WTC11 (cell line): Measurements from ENCODE around the gene ATP6V1C2. TPM values are rescaled to one million over a fixed set of nuclear protein-coding genes. Genes with fewer than 3 reads are reported as not detected.

ENCODE experiments used
- ATAC-seq: fragments of 200-7000 bp; cut with Tn5 transposase; 2 replicates; pipeline ENCODE4 v1.10.0; 2021; ENCODE audit warnings: mild to moderate bottlenecking, moderate library complexity
- CTCF ChIA-PET: fragments of 300-600 bp; sonication (Branson Sonifier 250); formaldehyde crosslinking; loops from one replicate; lab custom pipeline; 2021; ENCODE audit warnings: antibody characterized with exemption; lab: Charles Lee
- POLR2A ChIA-PET: fragments of 350-600 bp; sonication (Branson Sonifier 250); formaldehyde crosslinking; loops from one replicate; lab custom pipeline; 2021; ENCODE audit warnings: antibody characterized with exemption; lab: Charles Lee
- DNase-seq: peaks from one replicate; pipeline ENCODE4 v3.0.0; 2021; ENCODE audit warnings: low spot score
- H3K27ac Mint-ChIP-seq: 2 replicates; pipeline ENCODE4 v1.8.0; 2021; ENCODE audit warnings: mixed read lengths
- H3K27me3 Mint-ChIP-seq: 2 replicates; pipeline ENCODE4 v1.8.0; 2021; ENCODE audit warnings: low read depth, mild to moderate bottlenecking, moderate library complexity, mixed read lengths
- H3K36me3 Mint-ChIP-seq: 2 replicates; pipeline ENCODE4 v1.8.0; 2021; ENCODE audit warnings: mixed read lengths
- H3K4me1 Mint-ChIP-seq: 2 replicates; pipeline ENCODE4 v1.8.0; 2022; ENCODE audit warnings: mixed read lengths
- H3K4me3 Mint-ChIP-seq: 2 replicates; pipeline ENCODE4 v1.8.0; 2021; ENCODE audit warnings: mild to moderate bottlenecking, moderate library complexity, mixed read lengths
- H3K9me3 Mint-ChIP-seq: 2 replicates; pipeline ENCODE4 v1.8.0; 2021; ENCODE audit warnings: mixed read lengths
- E2F5 ChIP-seq: sonication (generic); formaldehyde crosslinking; IDR thresholded peaks from 2 replicates; pipeline ENCODE4 v1.8.1; 2022; ENCODE audit warnings: mild to moderate bottlenecking, moderate library complexity, missing genetic modification reagents
- EMX1 ChIP-seq: fragments of 250-450 bp; sonication (Bioruptor Pico); IDR thresholded peaks from 2 replicates; pipeline ENCODE4 v1.8.0; 2021; ENCODE audit warnings: mild to moderate bottlenecking
- ETV6 ChIP-seq: sonication (generic); formaldehyde crosslinking; IDR thresholded peaks from 2 replicates; pipeline ENCODE4 v1.8.1; 2022; ENCODE audit warnings: mild to moderate bottlenecking, missing genetic modification reagents
- GABPB1 ChIP-seq: sonication (generic); formaldehyde crosslinking; IDR thresholded peaks from 2 replicates; pipeline ENCODE4 v1.8.1; 2023; ENCODE audit warnings: mild to moderate bottlenecking, missing genetic modification reagents
- GRHL2 ChIP-seq: fragments of 250-450 bp; sonication (Bioruptor Pico); IDR thresholded peaks from 2 replicates; pipeline ENCODE4 v1.8.0; 2022; ENCODE audit warnings: mild to moderate bottlenecking, moderate library complexity; ENCODE audit not compliant: insufficient replicate concordance, severe bottlenecking
- JUN ChIP-seq: sonication (generic); formaldehyde crosslinking; IDR thresholded peaks from 2 replicates; pipeline ENCODE4 v1.8.0; 2023; ENCODE audit warnings: mild to moderate bottlenecking, missing genetic modification reagents
- KAT7 ChIP-seq: sonication (generic); formaldehyde crosslinking; IDR thresholded peaks from 2 replicates; pipeline ENCODE4 v1.8.1; 2023; ENCODE audit warnings: missing genetic modification reagents, mild to moderate bottlenecking, borderline replicate concordance
- MXD4 ChIP-seq: fragments of 250-450 bp; sonication (Bioruptor Pico); IDR thresholded peaks from 2 replicates; pipeline ENCODE4 v1.8.0; 2021; ENCODE audit warnings: mild to moderate bottlenecking, moderate library complexity, borderline replicate concordance
- NFE2L1 ChIP-seq: sonication (generic); formaldehyde crosslinking; IDR thresholded peaks from 2 replicates; pipeline ENCODE4 v1.8.1; 2023; ENCODE audit warnings: missing genetic modification reagents
- NFYB ChIP-seq: sonication (generic); formaldehyde crosslinking; conservative IDR thresholded peaks from 2 replicates; pipeline ENCODE4 v1.8.0; 2022; ENCODE audit warnings: low read depth, missing genetic modification reagents
- NR2C2 ChIP-seq: sonication (generic); formaldehyde crosslinking; IDR thresholded peaks from 2 replicates; pipeline ENCODE4 v1.8.0; 2022; ENCODE audit warnings: mild to moderate bottlenecking, missing genetic modification reagents
- SMAD4 ChIP-seq: sonication (generic); formaldehyde crosslinking; IDR thresholded peaks from 2 replicates; pipeline ENCODE4 v1.8.0; 2022; ENCODE audit warnings: mild to moderate bottlenecking, missing genetic modification reagents
- TP53 ChIP-seq: sonication (generic); formaldehyde crosslinking; IDR thresholded peaks from 2 replicates; pipeline ENCODE4 v1.8.1; 2023; ENCODE audit warnings: mild to moderate bottlenecking, missing genetic modification reagents
- ZBTB21 ChIP-seq: sonication (generic); formaldehyde crosslinking; IDR thresholded peaks from 2 replicates; pipeline ENCODE4 v1.8.1; 2023; ENCODE audit warnings: mild to moderate bottlenecking, missing genetic modification reagents, borderline replicate concordance
- ZNF317 ChIP-seq: sonication (generic); formaldehyde crosslinking; IDR thresholded peaks from 2 replicates; pipeline ENCODE4 v1.8.1; 2023; ENCODE audit warnings: low read depth, mild to moderate bottlenecking, moderate library complexity, missing genetic modification reagents, borderline replicate concordance
- ZNF671 ChIP-seq: fragments of 250-450 bp; sonication (Bioruptor Pico); IDR thresholded peaks from 2 replicates; pipeline ENCODE4 v1.8.0; 2021; ENCODE audit warnings: mild to moderate bottlenecking
- total RNA-seq: library from RNA; stranded (reverse); gene quantifications from 3 replicates; pipeline ENCODE4 v1.2.3, GENCODE V29; 2021
- TF ChIP-seq, protein P1 (sequence below): sonication (generic); formaldehyde crosslinking; IDR thresholded peaks from 2 replicates; pipeline ENCODE4 v1.8.0; 2022; ENCODE audit warnings: mild to moderate bottlenecking, missing genetic modification reagents
- TF ChIP-seq, protein P2 (sequence below): sonication (generic); formaldehyde crosslinking; IDR thresholded peaks from 2 replicates; pipeline ENCODE4 v1.8.1; 2023; ENCODE audit warnings: mild to moderate bottlenecking, missing genetic modification reagents, moderate library complexity
- TF ChIP-seq, protein P3 (sequence below): sonication (generic); formaldehyde crosslinking; IDR thresholded peaks from 2 replicates; pipeline ENCODE4 v1.8.1; 2022; ENCODE audit warnings: mild to moderate bottlenecking, missing genetic modification reagents, moderate library complexity, borderline replicate concordance
- TF ChIP-seq, protein P4 (sequence below): sonication (generic); formaldehyde crosslinking; IDR thresholded peaks from 2 replicates; pipeline ENCODE4 v1.8.1; 2023; ENCODE audit warnings: mild to moderate bottlenecking, missing genetic modification reagents, borderline replicate concordance
- TF ChIP-seq, protein P5 (sequence below): fragments of 250-450 bp; sonication (Bioruptor Pico); IDR thresholded peaks from 2 replicates; pipeline ENCODE4 v1.9.0; 2021; ENCODE audit warnings: mild to moderate bottlenecking

Gene ATP6V1C2
- total RNA-seq, 1 experiment from 2014 or later, result 0.42 TPM

DNA sequence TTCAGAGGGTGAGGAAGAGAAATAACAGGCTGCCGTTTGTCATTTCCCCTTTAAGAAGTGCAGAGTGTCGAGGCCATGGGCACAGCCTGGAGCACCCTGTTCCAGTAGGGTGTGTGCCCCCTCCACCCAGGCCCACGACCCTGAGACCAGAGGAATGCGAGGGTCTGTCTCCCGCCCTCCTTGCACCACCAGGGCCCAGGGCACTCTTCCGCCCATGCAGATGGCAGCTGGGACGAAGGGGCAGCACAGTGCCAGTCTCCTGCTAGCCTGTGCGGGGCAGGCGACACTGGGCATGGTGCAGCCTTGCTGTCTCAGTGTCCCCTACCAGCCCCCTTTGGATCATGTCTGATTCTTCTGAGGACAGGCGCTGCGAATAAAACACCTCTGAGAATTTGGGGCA lies 106.9 kb downstream of the ATP6V1C2 start:
- Mint-ChIP-seq H3K27me3 (peaks cover 18% of the 10 kb centered on the region), H3K36me3 (no peaks in the 10 kb centered on the region)
- CTCF ChIA-PET, result interaction anchor here (1.2 to 8.3 kb wide), 4 partner anchors 11 to 303 kb away, joined by 3 to 231 read pairs (median 36); a partner anchor contains a TSS

DNA sequence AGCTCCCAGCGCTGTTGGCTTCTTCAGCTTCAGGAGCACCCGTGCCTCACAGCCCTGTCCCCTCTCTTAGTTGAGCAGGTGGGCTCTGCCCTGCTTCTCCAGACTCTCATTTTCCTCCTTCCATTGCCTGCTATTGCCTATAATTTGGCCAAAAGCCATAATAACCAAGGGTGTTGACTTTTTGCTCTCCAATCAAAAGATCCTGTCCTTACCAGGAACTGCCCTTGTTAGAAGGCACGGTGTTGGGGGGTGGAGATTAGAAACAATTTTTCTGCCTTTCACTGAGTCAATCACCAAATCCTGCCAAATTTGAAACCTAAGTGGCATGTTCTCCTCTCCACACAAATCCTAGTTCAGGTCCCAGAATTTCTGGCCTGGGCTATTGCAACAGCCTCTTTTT lies 107.9 kb downstream of the ATP6V1C2 start:
- H3K27me3 Mint-ChIP-seq, result peaks cover 22% of the 10 kb centered on the region
- no peaks in the 10 kb centered on the region for H3K36me3 Mint-ChIP-seq
- H3K27ac Mint-ChIP-seq, result no peak overlapping the region
- TF ChIP-seq ZBTB21 (no peak), E2F5 (CRISPR knock-in tag) (no peak), TP53 (CRISPR knock-in tag) (no peak)
- TF ChIP-seq, protein P1, sequence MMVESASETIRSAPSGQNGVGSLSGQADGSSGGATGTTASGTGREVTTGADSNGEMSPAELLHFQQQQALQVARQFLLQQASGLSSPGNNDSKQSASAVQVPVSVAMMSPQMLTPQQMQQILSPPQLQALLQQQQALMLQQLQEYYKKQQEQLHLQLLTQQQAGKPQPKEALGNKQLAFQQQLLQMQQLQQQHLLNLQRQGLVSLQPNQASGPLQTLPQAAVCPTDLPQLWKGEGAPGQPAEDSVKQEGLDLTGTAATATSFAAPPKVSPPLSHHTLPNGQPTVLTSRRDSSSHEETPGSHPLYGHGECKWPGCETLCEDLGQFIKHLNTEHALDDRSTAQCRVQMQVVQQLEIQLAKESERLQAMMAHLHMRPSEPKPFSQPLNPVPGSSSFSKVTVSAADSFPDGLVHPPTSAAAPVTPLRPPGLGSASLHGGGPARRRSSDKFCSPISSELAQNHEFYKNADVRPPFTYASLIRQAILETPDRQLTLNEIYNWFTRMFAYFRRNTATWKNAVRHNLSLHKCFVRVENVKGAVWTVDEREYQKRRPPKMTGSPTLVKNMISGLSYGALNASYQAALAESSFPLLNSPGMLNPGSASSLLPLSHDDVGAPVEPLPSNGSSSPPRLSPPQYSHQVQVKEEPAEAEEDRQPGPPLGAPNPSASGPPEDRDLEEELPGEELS (CRISPR knock-in tag), result no peak
- peaks cover 7% of the 10 kb centered on the region for H3K9me3 Mint-ChIP-seq
- ChIA-PET CTCF (interaction anchor here (0.8 to 8.3 kb wide), 7 partner anchors 12 to 303 kb away, joined by 3 to 231 read pairs (median 4); a partner anchor contains a TSS), POLR2A (interaction anchor here (0.6 kb wide), 1 partner anchor 341 kb away, joined by 3 read pairs; no protein-coding TSS in a partner anchor)
- no peak overlapping the region for H3K4me3 Mint-ChIP-seq
- ATAC-seq, result no peak
- DNase-seq, result no peak
- peaks cover 14% of the 10 kb centered on the region for H3K4me1 Mint-ChIP-seq

More for the DNA sequence above, 106.9 kb downstream of the ATP6V1C2 start:
- Mint-ChIP-seq H3K4me1 (peaks cover 14% of the 10 kb centered on the region), H3K27ac (no peak overlapping the region), H3K9me3 (peaks cover 7% of the 10 kb centered on the region), H3K4me3 (no peak overlapping the region)
- DNase-seq, result no peak
- TF ChIP-seq ZNF317 (CRISPR knock-in tag), result no peak
- TF ChIP-seq KAT7 (CRISPR knock-in tag), result no peak
- TF ChIP-seq EMX1 (CRISPR knock-in tag), result no peak
- no peak for TF ChIP-seq SMAD4 (CRISPR knock-in tag)
- TF ChIP-seq GABPB1 (CRISPR knock-in tag), result no peak
- TF ChIP-seq NFYB (CRISPR knock-in tag), result no peak
- TF ChIP-seq, protein P2, sequence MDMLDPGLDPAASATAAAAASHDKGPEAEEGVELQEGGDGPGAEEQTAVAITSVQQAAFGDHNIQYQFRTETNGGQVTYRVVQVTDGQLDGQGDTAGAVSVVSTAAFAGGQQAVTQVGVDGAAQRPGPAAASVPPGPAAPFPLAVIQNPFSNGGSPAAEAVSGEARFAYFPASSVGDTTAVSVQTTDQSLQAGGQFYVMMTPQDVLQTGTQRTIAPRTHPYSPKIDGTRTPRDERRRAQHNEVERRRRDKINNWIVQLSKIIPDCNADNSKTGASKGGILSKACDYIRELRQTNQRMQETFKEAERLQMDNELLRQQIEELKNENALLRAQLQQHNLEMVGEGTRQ (CRISPR knock-in tag), result no peak
- no peak for TF ChIP-seq JUN (CRISPR knock-in tag)
- TF ChIP-seq, protein P3, sequence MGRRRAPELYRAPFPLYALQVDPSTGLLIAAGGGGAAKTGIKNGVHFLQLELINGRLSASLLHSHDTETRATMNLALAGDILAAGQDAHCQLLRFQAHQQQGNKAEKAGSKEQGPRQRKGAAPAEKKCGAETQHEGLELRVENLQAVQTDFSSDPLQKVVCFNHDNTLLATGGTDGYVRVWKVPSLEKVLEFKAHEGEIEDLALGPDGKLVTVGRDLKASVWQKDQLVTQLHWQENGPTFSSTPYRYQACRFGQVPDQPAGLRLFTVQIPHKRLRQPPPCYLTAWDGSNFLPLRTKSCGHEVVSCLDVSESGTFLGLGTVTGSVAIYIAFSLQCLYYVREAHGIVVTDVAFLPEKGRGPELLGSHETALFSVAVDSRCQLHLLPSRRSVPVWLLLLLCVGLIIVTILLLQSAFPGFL, result no peak
- TF ChIP-seq, protein P4, sequence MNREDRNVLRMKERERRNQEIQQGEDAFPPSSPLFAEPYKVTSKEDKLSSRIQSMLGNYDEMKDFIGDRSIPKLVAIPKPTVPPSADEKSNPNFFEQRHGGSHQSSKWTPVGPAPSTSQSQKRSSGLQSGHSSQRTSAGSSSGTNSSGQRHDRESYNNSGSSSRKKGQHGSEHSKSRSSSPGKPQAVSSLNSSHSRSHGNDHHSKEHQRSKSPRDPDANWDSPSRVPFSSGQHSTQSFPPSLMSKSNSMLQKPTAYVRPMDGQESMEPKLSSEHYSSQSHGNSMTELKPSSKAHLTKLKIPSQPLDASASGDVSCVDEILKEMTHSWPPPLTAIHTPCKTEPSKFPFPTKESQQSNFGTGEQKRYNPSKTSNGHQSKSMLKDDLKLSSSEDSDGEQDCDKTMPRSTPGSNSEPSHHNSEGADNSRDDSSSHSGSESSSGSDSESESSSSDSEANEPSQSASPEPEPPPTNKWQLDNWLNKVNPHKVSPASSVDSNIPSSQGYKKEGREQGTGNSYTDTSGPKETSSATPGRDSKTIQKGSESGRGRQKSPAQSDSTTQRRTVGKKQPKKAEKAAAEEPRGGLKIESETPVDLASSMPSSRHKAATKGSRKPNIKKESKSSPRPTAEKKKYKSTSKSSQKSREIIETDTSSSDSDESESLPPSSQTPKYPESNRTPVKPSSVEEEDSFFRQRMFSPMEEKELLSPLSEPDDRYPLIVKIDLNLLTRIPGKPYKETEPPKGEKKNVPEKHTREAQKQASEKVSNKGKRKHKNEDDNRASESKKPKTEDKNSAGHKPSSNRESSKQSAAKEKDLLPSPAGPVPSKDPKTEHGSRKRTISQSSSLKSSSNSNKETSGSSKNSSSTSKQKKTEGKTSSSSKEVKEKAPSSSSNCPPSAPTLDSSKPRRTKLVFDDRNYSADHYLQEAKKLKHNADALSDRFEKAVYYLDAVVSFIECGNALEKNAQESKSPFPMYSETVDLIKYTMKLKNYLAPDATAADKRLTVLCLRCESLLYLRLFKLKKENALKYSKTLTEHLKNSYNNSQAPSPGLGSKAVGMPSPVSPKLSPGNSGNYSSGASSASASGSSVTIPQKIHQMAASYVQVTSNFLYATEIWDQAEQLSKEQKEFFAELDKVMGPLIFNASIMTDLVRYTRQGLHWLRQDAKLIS, result no peak
- no peak for TF ChIP-seq MXD4
- TF ChIP-seq ETV6, result no peak
- no peak for TF ChIP-seq NR2C2 (CRISPR knock-in tag)
- TF ChIP-seq, protein P5, sequence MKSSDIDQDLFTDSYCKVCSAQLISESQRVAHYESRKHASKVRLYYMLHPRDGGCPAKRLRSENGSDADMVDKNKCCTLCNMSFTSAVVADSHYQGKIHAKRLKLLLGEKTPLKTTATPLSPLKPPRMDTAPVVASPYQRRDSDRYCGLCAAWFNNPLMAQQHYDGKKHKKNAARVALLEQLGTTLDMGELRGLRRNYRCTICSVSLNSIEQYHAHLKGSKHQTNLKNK, result no peak
- TF ChIP-seq NFE2L1 (CRISPR knock-in tag), result no peak
- no peak for TF ChIP-seq GRHL2 (CRISPR knock-in tag)
- TF ChIP-seq ZNF671 (CRISPR knock-in tag), result no peak
- POLR2A ChIA-PET, result no interaction called here
- ATAC-seq, result no peak
